ENCODE data around the gene PACRG. TPM values are rescaled to one million over a fixed set of nuclear protein-coding genes. Genes with fewer than 3 reads are reported as not detected.

The PACRG gene
- polyA plus RNA-seq, 3 donors: not detected

- Mint-ChIP-seq H3K27ac (no peak overlapping the region), H3K9me3 (peaks cover 0 to 1% (median 0%) of the 10 kb centered on the region in 7 donors), H3K27me3 (ENCODE audit: low read depth in 3 of 3) (peaks cover 0 to 2% (median 0%) of the 10 kb centered on the region in 3 donors), H3K4me3 (no peak overlapping the region), H3K4me1 (peaks cover 8% of the 10 kb centered on the region), H3K36me3 (no peaks in the 10 kb centered on the region)
- Histone ChIP-seq H3K79me2 (ENCODE audit: insufficient read depth, low read length) (no peaks in the 10 kb centered on the region), H3K36me3 (replicated peaks in 1 of 2; ENCODE audit: control insufficient read depth in 1 of 2, insufficient read depth in 2 of 2, low read length in 2 of 2) (no peaks in the 10 kb centered on the region), H3K27me3 (ENCODE audit: control insufficient read depth in 2 of 2, insufficient read depth in 2 of 2, low read length in 2 of 2) (no peaks in the 10 kb centered on the region), H3K4me3 (replicated peaks in 1 of 3; ENCODE audit: low read depth in 2 of 3, low read length in 3 of 3) (no peak overlapping the region), H3K4me2 (replicated peaks; ENCODE audit: extremely low read depth, low read length, poor library complexity, severe bottlenecking) (no peak overlapping the region), H3K9me3 (replicated peaks in 1 of 2; ENCODE audit: control insufficient read depth in 1 of 2, insufficient read depth in 1 of 2, low read length in 2 of 2) (no peaks in the 10 kb centered on the region), H4K20me1 (ENCODE audit: insufficient read depth, low read length) (no peaks in the 10 kb centered on the region), H3K27ac (ENCODE audit: low read depth in 1 of 2, low read length in 2 of 2) (no peak overlapping the region), H3K4me1 (ENCODE audit: control insufficient read depth in 1 of 2, insufficient read depth in 2 of 2, low read length in 2 of 2) (peaks cover 0 to 6% of the 10 kb centered on the region in 2 donors), H3K9ac (ENCODE audit: insufficient read depth, low read length, poor library complexity, severe bottlenecking) (no peak overlapping the region), H2AFZ (ENCODE audit: insufficient read depth, low read depth, low read length, poor library complexity, severe bottlenecking) (no peak overlapping the region)
- no peak for TF ChIP-seq CTCF (IDR thresholded peaks at IDR 0.05)
- no peak for DNase-seq
- 100% methylated on average over 2 of the region's 4 CpGs for WGBS (ENCODE audit: insufficient coverage)
- intact Hi-C loops (cut with micrococcal nuclease): no loop called here
These were observed 23.8 kb upstream of the PACRG start for GRCh38 chr6:162704001-162704400.

GRCh38 chr6:162705736-162706135, 22.0 kb upstream of the PACRG start:
- peaks cover 0 to 2% (median 0%) of the 10 kb centered on the region in 3 donors for H3K27me3 Mint-ChIP-seq (ENCODE audit: low read depth in 3 of 3)

More at GRCh38 chr6:162705736-162706135, 22.0 kb upstream of the PACRG start:
- DNase-seq: no peak
- Histone ChIP-seq H3K79me2 (ENCODE audit: insufficient read depth, low read length) (no peaks in the 10 kb centered on the region), H3K4me1 (ENCODE audit: control insufficient read depth in 1 of 2, insufficient read depth in 2 of 2, low read length in 2 of 2) (peaks cover 0 to 6% of the 10 kb centered on the region in 2 donors), H4K20me1 (ENCODE audit: insufficient read depth, low read length) (no peaks in the 10 kb centered on the region), H3K27ac (ENCODE audit: low read depth in 1 of 2, low read length in 2 of 2) (no peak overlapping the region), H3K36me3 (replicated peaks in 1 of 2; ENCODE audit: control insufficient read depth in 1 of 2, insufficient read depth in 2 of 2, low read length in 2 of 2) (no peaks in the 10 kb centered on the region), H3K9me3 (replicated peaks in 1 of 2; ENCODE audit: control insufficient read depth in 1 of 2, insufficient read depth in 1 of 2, low read length in 2 of 2) (no peaks in the 10 kb centered on the region), H3K9ac (ENCODE audit: insufficient read depth, low read length, poor library complexity, severe bottlenecking) (no peak overlapping the region), H3K27me3 (ENCODE audit: control insufficient read depth in 2 of 2, insufficient read depth in 2 of 2, low read length in 2 of 2) (no peaks in the 10 kb centered on the region), H3K4me3 (replicated peaks in 1 of 3; ENCODE audit: low read depth in 2 of 3, low read length in 3 of 3) (no peak overlapping the region), H3K4me2 (replicated peaks; ENCODE audit: extremely low read depth, low read length, poor library complexity, severe bottlenecking) (no peak overlapping the region), H2AFZ (ENCODE audit: insufficient read depth, low read depth, low read length, poor library complexity, severe bottlenecking) (no peak overlapping the region)
- Mint-ChIP-seq H3K4me1 (peaks cover 8% of the 10 kb centered on the region), H3K36me3 (no peaks in the 10 kb centered on the region), H3K4me3 (no peak overlapping the region), H3K9me3 (peaks cover 0 to 1% (median 0%) of the 10 kb centered on the region in 7 donors), H3K27ac (no peak overlapping the region)
- intact Hi-C loops (cut with micrococcal nuclease): no loop called here
- WGBS (ENCODE audit: insufficient coverage): no CpG with 5 or more reads among the region's 4 CpGs
- no peak for TF ChIP-seq CTCF (IDR thresholded peaks at IDR 0.05)
